Erythroblast (primary cell): ENCODE data around the gene RAB33A.

Experiments used
- GATA1 ChIP-seq: IDR thresholded peaks from 2 replicates; pipeline ENCODE4 v1.6.1; 2011; ENCODE audit warnings: low read depth, mild to moderate bottlenecking, control low read depth, low read length, moderate library complexity
- POLR2A ChIP-seq: IDR thresholded peaks from 2 replicates; pipeline ENCODE4 v1.6.1; 2011; ENCODE audit warnings: mild to moderate bottlenecking, low read length

DNA sequence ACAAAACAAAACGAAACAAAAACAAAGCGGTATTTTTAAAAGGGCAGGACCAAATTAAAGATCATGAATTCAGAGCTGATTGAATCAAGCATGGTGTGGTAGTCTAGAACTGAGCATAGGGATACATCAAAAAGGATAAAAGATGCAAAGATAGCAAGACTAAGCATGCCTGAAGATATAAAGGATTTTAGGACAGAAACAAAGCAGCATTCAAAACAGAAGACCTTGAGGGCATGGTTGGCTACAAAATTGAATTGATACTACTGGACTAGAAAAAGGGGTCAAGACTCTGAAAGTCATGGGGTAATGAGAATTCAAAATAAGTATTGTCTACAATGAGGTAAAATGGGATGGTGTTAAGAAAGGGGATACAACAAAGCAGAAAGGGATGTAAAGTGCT is 41.6 kb downstream of the RAB33A start:
- no peak for TF ChIP-seq POLR2A
- no peak for TF ChIP-seq GATA1
